Stomach smooth muscle (tissue), 2 donors: ENCODE measurements around the gene TMUB1.

Experiments used
- H3K27ac ChIP-seq: one replicate; pipeline ENCODE4 v1.7.0; 2013; ENCODE audit warnings: mild to moderate bottlenecking, low read length, inconsistent platforms
- H3K27me3 ChIP-seq, 2 donors: one replicate each; pipeline ENCODE4 v1.7.0; 2013; ENCODE audit warnings: low read length in 2 of 2; ENCODE audit not compliant: insufficient read depth in 2 of 2, control insufficient read depth in 1 of 2
- H3K36me3 ChIP-seq, 2 donors: one replicate each; pipeline ENCODE4 v1.7.0; 2013; ENCODE audit warnings: low read length in 2 of 2; ENCODE audit not compliant: control insufficient read depth in 2 of 2, insufficient read depth in 2 of 2
- H3K4me1 ChIP-seq: one replicate; pipeline ENCODE4 v1.7.0; 2013; ENCODE audit warnings: low read length; ENCODE audit not compliant: control insufficient read depth, insufficient read depth
- H3K4me3 ChIP-seq, 2 donors: one replicate each; pipeline ENCODE4 v1.7.0; 2013; ENCODE audit warnings: low read length in 2 of 2
- H3K9ac ChIP-seq, 2 donors: one replicate each; pipeline ENCODE4 v1.7.0; 2013; ENCODE audit warnings: low read length in 2 of 2, mild to moderate bottlenecking in 1 of 2
- H3K9me3 ChIP-seq, 2 donors: one replicate each; pipeline ENCODE4 v1.7.0; 2013; ENCODE audit warnings: low read length in 2 of 2; ENCODE audit not compliant: control insufficient read depth in 2 of 2
- donor health status: healthy.
- donor health status: Pancreatic carcinoma.

Gene TMUB1

DNA sequence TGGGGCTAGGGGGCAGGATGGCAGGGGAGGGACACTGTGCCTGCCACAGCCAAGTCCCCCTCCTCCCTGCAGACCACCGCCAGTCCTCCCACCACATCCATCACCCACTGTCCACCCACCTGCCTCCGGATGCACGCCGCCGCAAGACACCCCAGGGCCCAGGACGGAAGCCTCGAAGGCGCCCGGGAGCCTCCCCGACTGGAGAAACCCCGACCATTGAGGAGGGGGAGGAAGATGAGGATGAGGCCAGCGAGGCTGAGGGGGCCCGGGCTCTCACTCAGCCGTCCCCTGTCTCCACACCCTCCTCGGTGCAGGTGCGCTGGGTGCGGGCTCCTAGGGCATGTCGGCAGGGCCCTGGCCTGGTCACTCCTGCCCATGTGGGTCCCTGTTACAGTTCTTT lies 18.8 kb downstream of the TMUB1 start:
- Histone ChIP-seq H3K9me3 (no peaks in the 10 kb centered on the region), H3K4me3 (no peak overlapping the region), H3K27me3 (no peaks in the 10 kb centered on the region), H3K9ac (no peak overlapping the region), H3K4me1 (peaks cover 31% of the 10 kb centered on the region), H3K27ac (no peak overlapping the region), H3K36me3 (peaks cover 28 to 29% of the 10 kb centered on the region in 2 donors)

DNA sequence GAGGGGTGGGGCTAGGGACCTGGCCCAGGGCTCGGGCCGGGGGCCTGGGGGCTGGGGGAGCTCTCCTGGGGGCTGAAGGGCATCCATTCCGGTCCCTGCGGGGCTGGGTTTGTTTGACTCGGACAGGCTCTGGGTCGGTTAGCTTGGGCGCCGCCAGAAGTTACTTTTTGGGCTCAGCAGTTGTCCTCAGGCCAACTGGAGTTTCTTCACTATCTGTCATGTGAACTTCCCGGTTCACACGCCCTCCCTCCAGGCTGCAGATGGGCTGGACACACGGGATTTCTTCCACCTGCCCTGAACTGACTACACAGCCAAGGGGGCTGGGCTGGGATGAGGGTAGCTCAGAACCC lies 20.1 kb downstream of the TMUB1 start:
- H3K4me3 ChIP-seq, result peak overlapping the region in 1 of 2 donors; percentile 40
- H3K9ac ChIP-seq, result no peak overlapping the region
- no peaks in the 10 kb centered on the region for H3K27me3 ChIP-seq
- peak overlapping the region; percentile 55 for H3K27ac ChIP-seq
- peaks cover 22 to 24% of the 10 kb centered on the region in 2 donors for H3K36me3 ChIP-seq
- no peaks in the 10 kb centered on the region for H3K9me3 ChIP-seq
- H3K4me1 ChIP-seq, result peaks cover 42% of the 10 kb centered on the region

DNA sequence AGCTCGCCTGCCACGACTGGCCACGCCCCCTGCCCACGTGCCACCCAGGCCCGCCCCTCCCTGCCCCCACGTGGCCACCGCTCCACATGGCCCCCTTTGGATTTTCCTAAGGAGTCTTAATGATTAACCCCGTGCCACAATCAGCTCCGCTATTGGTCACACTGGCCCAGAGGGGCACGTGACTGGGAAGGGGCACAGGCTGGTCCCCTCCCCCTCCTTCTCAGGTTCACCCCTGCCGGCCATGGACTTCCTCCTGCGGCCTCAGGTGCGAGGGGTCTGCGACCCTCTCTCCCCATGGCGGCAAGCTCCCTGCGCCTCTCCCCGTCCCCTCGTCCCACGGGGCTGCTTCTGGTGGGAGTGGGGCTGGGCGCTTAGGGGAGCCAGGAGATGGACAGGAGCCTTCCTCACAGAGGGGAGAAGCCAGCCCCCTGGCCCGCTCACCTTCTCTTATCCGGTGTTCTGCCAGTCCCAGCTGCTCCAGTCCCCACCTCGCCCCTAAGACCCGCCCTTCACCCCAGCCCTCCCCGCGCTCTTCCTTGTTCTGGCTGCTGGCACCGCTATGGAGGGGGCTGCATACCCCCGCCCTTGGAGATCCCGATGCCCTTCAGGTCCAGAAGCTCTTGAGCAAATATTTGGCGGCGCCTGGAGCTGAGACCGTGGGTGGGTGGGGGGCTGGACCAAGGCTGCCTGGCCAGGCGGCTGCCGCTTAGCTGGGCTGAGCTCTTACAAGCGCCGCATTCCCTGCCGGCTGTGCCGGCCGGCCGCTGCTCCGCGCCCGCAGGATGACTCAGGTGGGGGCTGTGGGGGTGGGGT lies 20.7 kb downstream of the TMUB1 start:
- Histone ChIP-seq H3K4me1 (peaks cover 44% of the 10 kb centered on the region), H3K9ac (peak overlapping the region in 1 of 2 donors; percentile 42), H3K27ac (peak overlapping the region; percentile 55), H3K4me3 (peak overlapping the region; percentile 40 to 44), H3K9me3 (no peaks in the 10 kb centered on the region), H3K27me3 (no peaks in the 10 kb centered on the region), H3K36me3 (peaks cover 17 to 19% of the 10 kb centered on the region in 2 donors)

DNA sequence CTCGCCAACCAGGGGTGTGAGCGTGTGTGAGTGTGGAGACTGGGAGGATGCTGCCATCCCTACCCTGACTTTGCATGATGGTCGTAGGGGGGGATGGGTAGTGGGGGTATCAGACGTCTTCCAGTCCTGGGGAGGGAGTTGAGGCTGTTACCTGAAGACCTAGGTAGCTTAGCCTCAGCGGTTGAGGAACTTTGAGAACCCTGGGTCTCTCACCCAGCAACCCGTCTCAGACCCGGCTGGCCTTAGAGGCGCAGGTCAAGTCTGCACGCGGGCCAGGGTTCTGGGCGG lies 21.2 kb downstream of the TMUB1 start:
- Histone ChIP-seq H3K27me3 (no peaks in the 10 kb centered on the region), H3K36me3 (peaks cover 13 to 15% of the 10 kb centered on the region in 2 donors), H3K9ac (peak overlapping the region in 1 of 2 donors; percentile 75), H3K4me3 (peak overlapping the region; percentile 40 to 88), H3K4me1 (peaks cover 49% of the 10 kb centered on the region), H3K9me3 (no peaks in the 10 kb centered on the region), H3K27ac (peak overlapping the region; percentile 98)

DNA sequence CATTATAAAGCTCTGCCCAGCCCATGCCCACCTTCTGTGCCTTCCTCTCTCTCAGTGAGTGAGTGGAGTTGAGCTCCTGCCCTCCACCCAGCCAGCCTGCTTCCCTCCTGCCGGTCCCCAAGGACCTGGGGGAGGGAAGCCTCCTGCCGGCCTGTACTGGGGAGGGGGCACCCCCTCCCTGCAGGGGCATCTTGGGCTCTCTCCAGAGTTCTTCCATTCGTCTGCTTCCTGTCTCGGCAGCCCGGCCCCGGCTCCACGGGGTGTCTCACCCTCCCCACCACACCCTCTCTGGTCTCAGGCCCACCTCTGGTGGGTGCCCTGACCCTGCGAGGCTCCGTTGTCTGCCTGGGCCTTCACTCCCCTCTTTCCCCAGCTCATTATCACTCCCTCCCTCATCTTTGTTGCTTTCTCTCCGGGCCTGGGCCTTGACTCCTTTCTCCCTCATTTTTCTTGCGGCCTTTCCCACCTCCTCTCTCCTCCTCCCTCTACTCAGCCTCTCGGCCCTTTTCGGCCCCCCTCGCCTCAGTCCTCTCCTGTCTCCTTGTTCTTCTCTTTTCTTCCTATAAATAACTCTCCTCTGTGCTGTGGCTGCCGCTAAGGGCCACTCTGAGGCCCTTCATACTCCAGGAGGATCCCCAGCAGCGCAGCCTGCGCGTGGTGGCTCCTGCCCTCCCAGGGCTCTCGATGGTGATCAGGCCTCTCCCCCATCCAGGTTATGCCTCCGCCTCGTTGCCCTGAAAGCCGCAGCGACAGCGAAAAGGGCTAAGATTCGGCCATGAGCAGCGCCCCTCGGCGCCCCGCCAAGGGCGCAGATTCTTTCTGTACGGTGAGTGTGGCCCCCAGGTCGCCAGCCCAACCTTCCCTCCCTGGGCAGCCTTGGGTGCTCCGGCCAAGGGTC lies 21.8 kb downstream of the TMUB1 start:
- H3K36me3 ChIP-seq, result peaks cover 9 to 10% of the 10 kb centered on the region in 2 donors
- H3K4me3 ChIP-seq, result peak overlapping the region; percentile 86 to 88
- H3K4me1 ChIP-seq, result peaks cover 55% of the 10 kb centered on the region
- peak overlapping the region; percentile 98 for H3K27ac ChIP-seq
- no peaks in the 10 kb centered on the region for H3K27me3 ChIP-seq
- no peaks in the 10 kb centered on the region for H3K9me3 ChIP-seq
- peak overlapping the region in 1 of 2 donors; percentile 75 for H3K9ac ChIP-seq

DNA sequence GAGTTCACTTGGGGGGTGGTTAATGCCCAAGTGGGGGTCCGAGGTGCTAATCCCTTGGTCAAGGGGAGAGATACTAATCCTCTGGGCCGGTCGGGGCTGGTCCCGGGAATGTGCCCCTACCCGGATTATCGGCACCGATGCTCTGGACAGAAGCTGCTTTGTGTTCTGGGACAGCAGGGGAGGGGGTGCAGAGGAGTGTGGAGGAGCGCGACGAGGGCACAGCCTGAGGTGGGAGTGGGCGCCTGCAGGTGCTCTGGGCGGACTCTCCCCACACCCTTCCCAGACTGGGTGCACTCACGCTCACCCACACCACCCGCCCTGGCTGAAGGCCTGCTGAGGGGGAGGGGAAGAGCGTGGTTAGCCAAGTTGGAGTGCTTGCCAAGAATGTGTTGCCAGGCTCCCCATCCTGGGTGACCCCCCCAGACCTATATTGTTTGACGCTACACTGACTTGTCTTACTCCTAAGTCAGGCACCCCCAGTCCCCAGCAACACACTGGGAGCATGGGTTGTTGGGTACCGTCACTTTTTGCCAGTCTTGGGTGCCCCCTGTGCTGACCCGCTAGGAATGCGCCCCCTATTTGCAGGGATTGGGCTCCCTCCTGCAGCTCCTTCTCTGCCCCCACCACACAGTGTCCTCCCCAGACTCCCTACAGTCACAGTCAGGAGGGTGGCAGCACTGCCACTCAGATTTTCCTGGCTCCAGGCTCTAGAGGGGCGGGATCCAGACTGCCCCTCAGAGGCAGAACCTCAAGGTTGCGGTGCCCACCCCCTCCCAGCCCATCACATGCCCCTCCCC lies 22.7 kb downstream of the TMUB1 start:
- Histone ChIP-seq H3K9ac (peak overlapping the region; percentile 62 to 75), H3K36me3 (peaks cover 4 to 10% of the 10 kb centered on the region in 2 donors), H3K4me3 (peak overlapping the region; percentile 86 to 88), H3K9me3 (no peaks in the 10 kb centered on the region), H3K27me3 (no peaks in the 10 kb centered on the region), H3K4me1 (peaks cover 55% of the 10 kb centered on the region), H3K27ac (peak overlapping the region; percentile 98)

DNA sequence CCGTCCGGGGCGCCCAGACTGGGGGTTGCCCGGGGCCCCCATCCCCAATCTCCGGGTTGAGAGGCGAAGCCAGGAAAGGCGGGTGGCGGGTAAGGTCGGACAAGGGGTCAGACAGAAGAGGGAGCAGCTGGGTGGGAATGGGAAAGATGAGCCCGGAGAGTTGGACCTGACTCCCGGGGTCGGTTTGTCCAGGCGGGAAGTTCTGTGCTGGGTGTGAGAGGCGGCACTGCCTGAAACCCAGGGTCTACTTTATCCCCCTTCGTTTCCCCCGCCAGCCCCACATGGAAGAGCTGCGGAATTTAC lies 23.2 kb downstream of the TMUB1 start:
- H3K27ac ChIP-seq, result peak overlapping the region; percentile 98
- peaks cover 55% of the 10 kb centered on the region for H3K4me1 ChIP-seq
- peaks cover 0 to 6% of the 10 kb centered on the region in 2 donors for H3K36me3 ChIP-seq
- no peaks in the 10 kb centered on the region for H3K9me3 ChIP-seq
- H3K9ac ChIP-seq, result peak overlapping the region; percentile 62 to 75
- H3K4me3 ChIP-seq, result peak overlapping the region; percentile 86 to 88
- H3K27me3 ChIP-seq, result no peaks in the 10 kb centered on the region

DNA sequence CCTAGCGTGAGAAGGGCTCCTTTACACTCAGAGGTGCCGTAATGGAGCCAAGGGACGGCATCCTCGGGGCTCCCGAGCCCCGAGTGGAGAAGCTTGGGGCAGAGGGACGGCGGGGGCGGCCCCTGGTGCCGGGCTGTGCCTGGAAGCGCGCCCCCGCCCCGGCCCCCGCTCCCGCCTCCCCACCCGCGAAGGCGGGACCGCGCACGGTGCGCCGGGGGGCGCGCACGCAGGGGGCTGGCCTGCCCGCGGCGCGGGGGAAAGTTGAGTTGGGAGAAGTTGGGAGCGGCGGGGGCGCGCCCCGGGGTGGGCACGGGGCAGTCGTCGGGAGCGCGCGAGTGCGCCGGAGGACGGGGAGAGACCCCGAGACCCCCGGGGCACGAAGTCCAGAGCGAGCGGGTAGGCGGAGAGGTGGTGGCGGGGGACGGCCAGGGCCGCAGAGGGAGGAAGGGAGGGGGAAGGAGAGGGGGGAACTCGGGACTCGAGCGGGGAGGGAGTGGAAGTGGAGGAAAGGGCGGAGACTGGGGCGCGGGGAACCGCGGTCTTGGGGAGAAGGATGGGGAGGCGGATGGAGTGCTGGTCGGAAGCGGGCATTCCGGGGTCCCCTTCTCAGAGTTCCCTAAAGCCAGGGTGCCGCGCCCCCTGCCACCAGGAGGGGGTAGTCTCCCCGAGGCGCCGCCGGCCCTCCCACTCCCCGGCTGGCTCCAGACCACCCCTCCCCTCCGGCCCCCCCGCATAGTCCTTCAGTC lies 23.8 kb downstream of the TMUB1 start, which contains the start of gene SLC4A2:
TSS of gene SLC4A2 (plus strand) at position 223 of the 746 bp plus-strand sequence. CDS start 2,399 bp downstream, outside the sequence.
- no peaks in the 10 kb centered on the region for H3K9me3 ChIP-seq
- peak within 1 kb of the TSS; percentile 75 to 91 for H3K9ac ChIP-seq
- H3K36me3 ChIP-seq, result peaks cover 0 to 1% of the 10 kb centered on the region in 2 donors
- H3K27ac ChIP-seq, result peak within 1 kb of the TSS; percentile 98
- peak within 1 kb of the TSS; percentile 86 to 88 for H3K4me3 ChIP-seq
- H3K4me1 ChIP-seq, result peaks cover 55% of the 10 kb centered on the region
- H3K27me3 ChIP-seq, result no peaks in the 10 kb centered on the region

DNA sequence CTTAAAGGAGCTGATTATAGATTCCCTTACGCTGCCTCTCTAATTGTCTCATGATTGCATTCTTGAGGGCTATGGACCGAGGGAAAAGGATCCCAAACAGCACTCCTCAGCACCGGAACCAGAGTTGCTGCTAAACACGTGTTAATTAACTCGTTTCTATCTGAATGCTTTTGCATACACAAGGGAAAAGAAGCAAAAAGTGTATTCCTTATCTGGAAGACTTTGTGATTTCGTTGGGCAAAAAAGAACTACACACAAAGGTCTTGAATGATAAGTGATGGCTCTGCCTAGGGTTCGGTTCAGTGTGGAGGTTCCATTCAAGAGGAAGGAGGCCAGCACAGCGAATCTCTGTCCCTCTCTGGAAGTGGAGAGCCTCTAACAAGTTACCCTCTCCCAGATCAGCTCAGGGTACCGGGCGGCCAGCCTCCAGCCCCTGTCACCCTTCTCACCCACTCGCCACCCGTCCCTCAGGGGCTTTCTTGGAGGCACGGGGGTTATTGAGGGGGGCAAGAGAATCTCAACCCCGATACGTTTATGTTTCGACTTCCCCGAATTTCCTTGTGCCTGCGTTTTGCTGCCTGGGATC lies 24.4 kb downstream of the TMUB1 start:
- Histone ChIP-seq H3K27ac (peak overlapping the region; percentile 98), H3K4me1 (peaks cover 55% of the 10 kb centered on the region), H3K9me3 (no peaks in the 10 kb centered on the region), H3K27me3 (no peaks in the 10 kb centered on the region), H3K9ac (peak overlapping the region; percentile 75 to 91), H3K4me3 (peak overlapping the region; percentile 68 to 88), H3K36me3 (no peaks in the 10 kb centered on the region)
